Osteocyte (in vitro differentiated cells): Measurements from ENCODE around the gene ISG15. TPM values are rescaled to one million over a fixed set of nuclear protein-coding genes. Genes with fewer than 3 reads are reported as not detected.

Experiments
- DNase-seq: peaks from one replicate; pipeline ENCODE4 v3.0.0; 2021; ENCODE audit warnings: mixed read lengths; ENCODE audit not compliant: unreplicated experiment; ENCODE audit errors: extremely low spot score
- H3K27ac Mint-ChIP-seq: one replicate; pipeline ENCODE4 v1.8.0; 2021; ENCODE audit warnings: mild to moderate bottlenecking, mixed read lengths; ENCODE audit not compliant: unreplicated experiment
- H3K27me3 Mint-ChIP-seq: one replicate; pipeline ENCODE4 v1.8.0; 2021; ENCODE audit warnings: mixed read lengths; ENCODE audit not compliant: unreplicated experiment
- H3K36me3 Mint-ChIP-seq: one replicate; pipeline ENCODE4 v1.8.0; 2021; ENCODE audit warnings: mixed read lengths; ENCODE audit not compliant: unreplicated experiment
- H3K4me1 Mint-ChIP-seq: one replicate; pipeline ENCODE4 v1.8.0; 2021; ENCODE audit warnings: mixed read lengths; ENCODE audit not compliant: unreplicated experiment
- H3K4me3 Mint-ChIP-seq: one replicate; pipeline ENCODE4 v1.8.0; 2021; ENCODE audit warnings: mild to moderate bottlenecking, moderate library complexity, mixed read lengths; ENCODE audit not compliant: unreplicated experiment
- H3K9me3 Mint-ChIP-seq: one replicate; pipeline ENCODE4 v1.8.0; 2021; ENCODE audit warnings: mixed read lengths; ENCODE audit not compliant: unreplicated experiment
- total RNA-seq: library from RNA; stranded (reverse); gene quantifications from 2 replicates; pipeline ENCODE4 v1.2.1, GENCODE V29; 2021
- TF ChIP-seq, protein P1 (sequence below): fragments of 200-600 bp; sonication (generic); IDR thresholded peaks from 2 replicates; pipeline ENCODE4 v1.5.0; 2021; ENCODE audit warnings: antibody characterized with exemption, mild to moderate bottlenecking, moderate library complexity

Gene ISG15
- total RNA-seq, 1 donor from 2014 or later: 30.6 TPM

DNA sequence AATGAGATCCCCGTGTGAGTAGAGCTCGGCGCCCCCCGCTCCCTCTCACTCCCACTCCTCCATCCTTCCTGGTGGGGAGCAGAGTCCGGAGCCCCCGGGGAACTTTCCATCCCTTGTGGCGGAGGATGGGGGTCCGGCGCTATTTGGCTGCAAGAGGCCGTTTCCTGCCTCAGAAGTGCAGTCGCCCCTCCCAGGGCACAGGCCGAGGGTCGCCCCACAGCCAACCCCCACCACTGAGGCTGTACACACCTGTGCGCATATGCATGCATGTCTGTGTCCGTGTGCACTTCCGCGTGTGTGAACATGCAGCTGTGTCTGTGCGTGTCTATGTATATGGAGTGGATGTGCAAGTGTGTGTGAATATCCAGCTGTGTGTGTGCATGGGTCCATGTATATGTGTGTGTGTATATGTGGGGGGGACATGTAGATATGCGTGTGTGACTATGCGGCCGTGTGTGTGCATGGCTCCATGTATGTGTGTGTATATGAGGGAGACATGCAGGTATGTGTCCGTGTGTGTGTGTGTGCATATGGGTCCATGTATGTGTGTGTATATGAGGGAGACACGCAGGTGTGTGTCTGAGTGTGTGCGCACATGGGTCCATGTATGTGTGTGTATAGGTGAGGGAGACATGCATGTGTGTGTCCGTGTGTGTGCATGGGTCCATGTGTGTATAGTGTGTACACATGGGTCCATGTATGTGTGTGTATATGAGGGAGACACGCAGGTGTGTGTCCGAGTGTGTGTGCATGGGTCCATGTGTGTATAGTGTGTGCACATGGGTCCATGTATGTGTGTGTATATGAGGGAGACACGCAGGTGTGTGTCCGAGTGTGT, 38.9 kb downstream of the ISG15 start:
- no peak for DNase-seq
- H3K27ac Mint-ChIP-seq: no peak overlapping the region
- no peaks in the 10 kb centered on the region for H3K9me3 Mint-ChIP-seq
- no peaks in the 10 kb centered on the region for H3K27me3 Mint-ChIP-seq
- H3K4me3 Mint-ChIP-seq: no peak overlapping the region
- peaks cover 10% of the 10 kb centered on the region for H3K36me3 Mint-ChIP-seq
- TF ChIP-seq, protein P1, sequence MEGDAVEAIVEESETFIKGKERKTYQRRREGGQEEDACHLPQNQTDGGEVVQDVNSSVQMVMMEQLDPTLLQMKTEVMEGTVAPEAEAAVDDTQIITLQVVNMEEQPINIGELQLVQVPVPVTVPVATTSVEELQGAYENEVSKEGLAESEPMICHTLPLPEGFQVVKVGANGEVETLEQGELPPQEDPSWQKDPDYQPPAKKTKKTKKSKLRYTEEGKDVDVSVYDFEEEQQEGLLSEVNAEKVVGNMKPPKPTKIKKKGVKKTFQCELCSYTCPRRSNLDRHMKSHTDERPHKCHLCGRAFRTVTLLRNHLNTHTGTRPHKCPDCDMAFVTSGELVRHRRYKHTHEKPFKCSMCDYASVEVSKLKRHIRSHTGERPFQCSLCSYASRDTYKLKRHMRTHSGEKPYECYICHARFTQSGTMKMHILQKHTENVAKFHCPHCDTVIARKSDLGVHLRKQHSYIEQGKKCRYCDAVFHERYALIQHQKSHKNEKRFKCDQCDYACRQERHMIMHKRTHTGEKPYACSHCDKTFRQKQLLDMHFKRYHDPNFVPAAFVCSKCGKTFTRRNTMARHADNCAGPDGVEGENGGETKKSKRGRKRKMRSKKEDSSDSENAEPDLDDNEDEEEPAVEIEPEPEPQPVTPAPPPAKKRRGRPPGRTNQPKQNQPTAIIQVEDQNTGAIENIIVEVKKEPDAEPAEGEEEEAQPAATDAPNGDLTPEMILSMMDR: no peak
- H3K4me1 Mint-ChIP-seq: no peaks in the 10 kb centered on the region

DNA sequence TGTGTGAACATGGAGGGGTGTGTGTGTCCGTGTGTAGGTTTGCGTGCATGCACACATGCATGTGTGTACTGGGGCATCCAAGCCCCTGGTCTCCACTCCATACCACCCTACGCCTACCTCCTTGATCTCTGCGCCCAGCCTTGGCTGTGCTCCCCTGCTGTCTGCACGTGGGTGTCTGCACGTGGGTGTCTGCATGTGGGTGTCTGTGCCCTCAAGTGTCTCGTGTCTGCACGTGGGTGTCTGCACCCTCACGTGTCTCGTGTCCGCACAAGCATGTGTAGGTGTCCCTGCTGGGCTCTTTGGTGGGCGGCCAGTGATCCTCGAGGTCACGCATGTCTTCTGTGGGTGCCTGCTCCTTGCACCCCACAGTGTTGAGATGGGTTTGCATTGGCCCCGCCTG, 39.7 kb downstream of the ISG15 start:
- Mint-ChIP-seq H3K9me3 (no peaks in the 10 kb centered on the region), H3K4me1 (peaks cover under 1% of the 10 kb centered on the region), H3K27ac (no peak overlapping the region), H3K27me3 (no peaks in the 10 kb centered on the region), H3K4me3 (no peak overlapping the region), H3K36me3 (peaks cover 10% of the 10 kb centered on the region)
- no peak for DNase-seq
- TF ChIP-seq, protein P1: no peak

DNA sequence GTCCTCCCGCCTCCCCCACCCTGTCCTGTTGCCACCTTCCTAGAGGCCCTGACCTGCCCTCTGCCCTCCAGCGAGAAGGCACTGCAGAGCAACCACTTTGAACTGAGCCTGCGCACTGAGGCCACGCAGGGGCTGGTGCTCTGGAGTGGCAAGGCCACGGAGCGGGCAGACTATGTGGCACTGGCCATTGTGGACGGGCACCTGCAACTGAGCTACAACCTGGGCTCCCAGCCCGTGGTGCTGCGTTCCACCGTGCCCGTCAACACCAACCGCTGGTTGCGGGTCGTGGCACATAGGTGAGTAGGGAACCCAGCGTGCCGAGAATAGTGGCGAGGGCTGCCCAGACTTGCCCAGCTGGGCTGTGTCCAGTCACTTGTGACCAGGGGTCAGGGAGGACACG, 40.4 kb downstream of the ISG15 start:
- H3K27me3 Mint-ChIP-seq: no peaks in the 10 kb centered on the region
- H3K27ac Mint-ChIP-seq: no peak overlapping the region
- H3K4me1 Mint-ChIP-seq: peaks cover 7% of the 10 kb centered on the region
- no peaks in the 10 kb centered on the region for H3K9me3 Mint-ChIP-seq
- DNase-seq: no peak
- TF ChIP-seq, protein P1: no peak
- H3K4me3 Mint-ChIP-seq: no peak overlapping the region
- peaks cover 10% of the 10 kb centered on the region for H3K36me3 Mint-ChIP-seq

DNA sequence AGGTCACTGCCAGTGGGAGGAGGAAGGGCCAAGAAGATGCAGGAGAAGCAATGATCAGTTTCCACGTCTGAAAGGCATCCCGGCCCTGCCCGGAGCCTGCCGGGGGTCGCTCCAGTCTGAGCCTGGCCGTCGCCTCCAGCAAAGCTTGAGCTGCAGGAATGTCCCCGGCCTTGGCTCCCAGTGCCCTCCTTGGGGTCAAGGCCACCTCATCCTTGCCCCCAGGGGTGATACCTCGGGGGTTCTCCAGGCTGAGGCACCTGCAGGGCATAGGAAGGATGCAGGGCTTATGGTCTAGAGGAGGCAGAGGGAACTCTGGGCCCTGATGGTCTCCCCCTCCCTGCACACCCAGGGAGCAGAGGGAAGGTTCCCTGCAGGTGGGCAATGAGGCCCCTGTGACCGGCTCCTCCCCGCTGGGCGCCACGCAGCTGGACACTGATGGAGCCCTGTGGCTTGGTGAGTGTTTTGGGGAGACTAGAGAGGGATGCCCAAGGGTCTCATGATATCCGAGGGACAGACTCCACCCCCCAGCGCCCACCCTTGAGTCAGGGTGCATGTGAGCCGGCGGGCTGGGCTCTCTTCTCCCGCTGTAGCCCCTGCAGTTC, 40.9 kb downstream of the ISG15 start:
- TF ChIP-seq, protein P1: no peak
- Mint-ChIP-seq H3K36me3 (peaks cover 10% of the 10 kb centered on the region), H3K4me1 (peaks cover 11% of the 10 kb centered on the region), H3K9me3 (no peaks in the 10 kb centered on the region), H3K27ac (no peak overlapping the region), H3K27me3 (no peaks in the 10 kb centered on the region), H3K4me3 (no peak overlapping the region)
- DNase-seq: no peak

DNA sequence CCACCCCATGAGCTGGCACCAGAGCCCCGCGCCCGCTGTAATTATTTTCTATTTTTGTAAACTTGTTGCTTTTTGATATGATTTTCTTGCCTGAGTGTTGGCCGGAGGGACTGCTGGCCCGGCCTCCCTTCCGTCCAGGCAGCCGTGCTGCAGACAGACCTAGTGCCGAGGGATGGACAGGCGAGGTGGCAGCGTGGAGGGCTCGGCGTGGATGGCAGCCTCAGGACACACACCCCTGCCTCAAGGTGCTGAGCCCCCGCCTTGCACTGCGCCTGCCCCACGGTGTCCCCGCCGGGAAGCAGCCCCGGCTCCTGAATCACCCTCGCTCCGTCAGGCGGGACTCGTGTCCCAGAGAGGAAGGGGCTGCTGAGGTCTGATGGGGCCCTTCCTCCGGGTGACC, 41.7 kb downstream of the ISG15 start:
- TF ChIP-seq, protein P1: no peak
- Mint-ChIP-seq H3K4me1 (peaks cover 12% of the 10 kb centered on the region), H3K27me3 (no peaks in the 10 kb centered on the region), H3K9me3 (no peaks in the 10 kb centered on the region), H3K27ac (no peak overlapping the region), H3K4me3 (no peak overlapping the region), H3K36me3 (peaks cover 10% of the 10 kb centered on the region)
- DNase-seq: no peak
